GM18867 (cell line): ENCODE results near the gene LAMC1.
A peak's percentile ranks its signal among the peaks of the same experiment; 100 is the strongest.

Source experiments
- ATAC-seq: cut with Tn5 transposase; IDR thresholded peaks from one replicate; pipeline ENCODE4 v1.9.1; 2021; ENCODE audit warnings: mild to moderate bottlenecking, moderate library complexity; ENCODE audit not compliant: unreplicated experiment

Gene LAMC1

DNA sequence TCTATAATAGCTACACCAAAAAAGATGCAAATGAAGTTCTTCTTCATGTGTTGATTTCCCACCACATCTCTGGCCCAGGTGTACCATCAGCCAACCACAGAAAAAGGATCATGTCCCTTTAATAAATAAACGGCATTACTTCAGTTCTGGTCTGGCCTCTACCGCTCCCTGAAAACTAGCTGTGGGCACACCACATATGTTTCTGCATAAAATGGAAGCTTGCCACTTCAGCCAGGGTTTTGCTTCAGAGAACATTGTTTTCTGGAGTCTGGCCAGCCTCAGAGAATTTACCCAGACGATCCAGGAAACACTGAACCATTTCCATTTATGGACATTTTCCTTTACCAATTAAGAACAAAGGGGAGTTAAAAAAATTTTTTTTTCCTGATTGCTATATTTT, 157.0 kb downstream of the LAMC1 start:
- no peak for ATAC-seq

DNA sequence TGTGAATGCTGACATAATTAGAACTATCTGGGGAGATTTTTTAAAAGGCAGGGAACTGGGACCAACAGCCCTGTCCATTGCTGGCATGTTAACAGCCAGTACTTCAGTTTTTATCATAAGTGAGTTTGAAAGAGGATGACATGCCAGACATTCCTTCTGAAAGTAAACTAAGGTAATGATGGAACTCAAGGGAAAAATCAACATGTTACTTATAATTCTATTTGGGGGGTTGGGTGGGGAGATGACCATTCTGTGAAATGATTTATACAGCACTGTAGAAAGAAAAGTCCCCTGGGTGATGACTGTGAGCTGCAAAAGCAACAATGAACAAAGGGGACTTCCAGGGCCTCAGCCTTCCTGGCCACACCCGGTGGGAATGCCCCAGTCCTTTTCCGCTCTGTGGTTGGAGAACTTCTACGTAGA, 157.4 kb downstream of the LAMC1 start:
- ATAC-seq, result no peak

- no peak for ATAC-seq
Observed at GRCh38 chr1:183185941-183186490, 162.8 kb downstream of the LAMC1 start, which contains the start of gene LAMC2. TSS of gene LAMC2 (plus strand) at chr1:183186264. CDS start at chr1:183186353, 89 bp downstream.

DNA sequence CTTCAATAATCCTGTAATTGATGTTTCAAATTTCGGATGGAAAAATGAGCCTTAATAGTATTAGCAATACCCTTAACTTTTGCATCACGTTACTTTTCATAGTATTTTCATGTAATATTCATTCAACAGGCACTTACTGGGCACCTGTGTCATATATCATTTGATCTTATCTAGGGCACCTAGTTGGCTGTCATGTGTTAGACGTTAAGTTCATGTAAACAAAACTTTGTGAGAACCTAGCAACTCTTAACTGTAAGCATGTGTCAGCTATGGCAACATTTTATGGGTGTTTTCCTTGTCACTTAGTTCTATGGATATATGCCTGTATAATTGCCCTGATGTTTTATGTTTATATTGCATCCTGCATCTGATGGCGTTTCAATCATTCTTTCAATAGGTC, 163.6 kb downstream of the LAMC1 start:
- ATAC-seq, result no peak

DNA sequence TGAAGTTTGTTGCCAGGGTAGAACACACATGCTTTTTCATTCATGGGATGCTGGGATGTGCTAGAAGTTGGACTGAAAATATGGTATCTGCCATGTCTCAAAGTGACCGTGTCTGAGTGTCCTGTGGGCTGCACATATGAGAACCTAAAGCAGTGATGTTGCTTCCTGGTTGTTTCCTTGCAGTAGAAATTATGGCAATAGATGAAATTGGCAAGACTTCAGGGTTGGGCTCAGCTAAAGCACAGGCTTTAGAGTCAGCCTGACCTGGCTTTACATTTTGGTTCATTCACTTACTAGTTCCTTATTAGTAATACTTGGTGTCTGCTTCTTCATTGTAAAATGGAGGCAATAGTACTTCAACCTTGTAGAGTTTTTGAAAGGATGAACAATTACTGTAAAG, 165.0 kb downstream of the LAMC1 start:
- no peak for ATAC-seq

DNA sequence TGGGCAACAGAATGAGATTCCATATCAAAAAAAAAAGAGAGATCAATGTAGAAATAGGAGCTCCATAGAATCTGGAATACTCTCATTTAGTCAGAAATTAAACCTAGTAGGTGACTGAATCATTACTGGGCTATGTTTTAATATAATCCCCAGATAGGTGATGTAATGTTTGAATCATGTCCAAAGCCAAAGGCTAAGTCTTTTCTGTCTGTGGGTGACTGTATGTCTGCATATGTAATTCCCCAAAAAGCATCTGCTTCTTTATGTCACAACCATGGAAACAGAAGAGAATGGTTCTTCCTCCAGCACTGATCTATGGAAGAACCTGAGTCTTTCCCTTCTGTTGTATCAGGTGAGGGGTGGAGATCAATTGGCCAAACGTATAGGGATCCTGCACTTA, 168.6 kb downstream of the LAMC1 start:
- ATAC-seq, result no peak

- ATAC-seq, result no peak
Observed at GRCh38 chr1:183193963-183194525, 170.8 kb downstream of the LAMC1 start.

DNA sequence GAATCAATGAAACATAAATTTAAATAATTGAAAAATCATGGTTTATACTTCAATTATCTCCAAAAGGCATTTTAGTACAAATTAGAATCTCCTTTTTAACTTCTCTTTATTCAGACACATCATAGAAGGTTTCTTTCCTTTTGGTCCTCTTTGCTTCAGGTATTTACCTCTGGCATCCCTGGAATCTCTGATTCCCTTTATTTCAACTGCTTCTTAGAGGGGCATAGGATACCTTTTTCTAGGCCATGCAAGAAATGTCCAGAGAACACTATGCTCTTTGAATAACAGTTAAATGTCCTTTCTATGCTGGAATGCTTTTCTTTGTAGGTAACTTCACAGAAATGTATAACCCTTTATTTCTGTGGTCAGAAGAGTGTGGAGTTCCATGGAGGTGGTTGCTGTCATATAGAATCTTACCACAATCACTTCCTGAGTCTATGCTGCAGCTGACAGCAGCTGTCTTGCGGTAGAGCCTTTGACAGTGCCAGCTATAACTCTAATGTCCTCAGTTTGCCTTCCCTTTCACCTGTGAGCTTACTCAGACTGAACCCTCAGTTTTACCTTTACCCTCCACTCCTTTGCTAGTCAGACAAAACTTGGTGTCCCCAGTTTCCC, 171.4 kb downstream of the LAMC1 start:
- peak; percentile 97 for ATAC-seq

DNA sequence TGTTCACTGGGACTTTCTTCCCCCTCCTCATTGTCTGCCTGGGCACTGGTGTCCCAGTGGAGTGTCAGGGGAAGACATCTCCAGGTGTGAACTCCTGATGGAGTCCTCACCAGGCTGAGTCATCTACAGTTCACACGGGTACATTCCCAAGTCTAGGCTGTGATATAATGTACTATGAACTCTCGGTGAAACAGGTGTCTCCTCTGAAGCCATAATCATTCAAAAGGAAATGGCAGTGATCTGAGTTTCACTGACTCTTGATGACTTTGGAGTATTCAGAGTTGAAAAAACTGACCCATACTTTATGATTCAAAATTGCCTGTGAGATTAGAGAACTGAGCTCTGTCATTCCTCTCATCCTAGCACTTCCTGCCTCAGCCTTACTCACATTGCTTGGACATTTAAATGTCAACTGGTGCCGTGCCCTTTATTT, 171.9 kb downstream of the LAMC1 start:
- peak; percentile 46 for ATAC-seq
